GM23248 (cell line): ENCODE data around the gene ENTHD1. TPM values are rescaled to one million over a fixed set of nuclear protein-coding genes. Genes with fewer than 3 reads are reported as not detected.

Experiments used
- DNase-seq: peaks from one replicate; pipeline ENCODE4 v3.0.0-alpha.2; 2015
- H2AFZ ChIP-seq: fragments of 200-600 bp; sonication (generic); 2 replicates; pipeline ENCODE4 v1.6.1; 2016; ENCODE audit warnings: antibody characterized with exemption
- H3F3A ChIP-seq: fragments of 200-600 bp; sonication (generic); 2 replicates; pipeline ENCODE4 v1.6.1; 2016; ENCODE audit warnings: mild to moderate bottlenecking, antibody characterized with exemption, mixed run types; ENCODE audit not compliant: insufficient read depth
- H3K27ac ChIP-seq: fragments of 200-600 bp; sonication (generic); 2 replicates; pipeline ENCODE4 v1.5.1; 2016; ENCODE audit warnings: mild to moderate bottlenecking
- H3K27me3 ChIP-seq: fragments of 200-600 bp; sonication (generic); replicated peaks from 2 replicates; pipeline ENCODE4 v1.6.1; 2016; ENCODE audit warnings: mild to moderate bottlenecking; ENCODE audit not compliant: insufficient read depth
- H3K36me3 ChIP-seq: fragments of 200-600 bp; sonication (generic); 2 replicates; pipeline ENCODE4 v1.6.1; 2016; ENCODE audit warnings: low read depth, mild to moderate bottlenecking
- H3K4me1 ChIP-seq: fragments of 200-600 bp; sonication (generic); 2 replicates; pipeline ENCODE4 v1.6.1; 2016; ENCODE audit warnings: mild to moderate bottlenecking; ENCODE audit not compliant: insufficient read depth
- H3K4me2 ChIP-seq: fragments of 200-600 bp; sonication (generic); one replicate; pipeline ENCODE4 v1.6.1; 2016; ENCODE audit warnings: mild to moderate bottlenecking; ENCODE audit not compliant: unreplicated experiment
- H3K4me3 ChIP-seq: fragments of 200-600 bp; sonication (generic); 2 replicates; pipeline ENCODE4 v1.5.1; 2016; ENCODE audit warnings: mild to moderate bottlenecking
- H3K79me2 ChIP-seq: fragments of 200-600 bp; sonication (generic); 2 replicates; pipeline ENCODE4 v1.6.1; 2016; ENCODE audit warnings: mild to moderate bottlenecking; ENCODE audit not compliant: insufficient read depth
- H3K9ac ChIP-seq: fragments of 200-600 bp; sonication (generic); 2 replicates; pipeline ENCODE4 v1.6.1; 2016; ENCODE audit warnings: mild to moderate bottlenecking
- H3K9me2 ChIP-seq: fragments of 200-600 bp; sonication (generic); 2 replicates; pipeline ENCODE4 v1.6.1; 2016; ENCODE audit warnings: mixed run types, mild to moderate bottlenecking, moderate library complexity; ENCODE audit not compliant: insufficient read depth
- H3K9me3 ChIP-seq: fragments of 200-600 bp; sonication (generic); one replicate; pipeline ENCODE4 v1.6.1; 2017; ENCODE audit warnings: low read depth
- H4K20me1 ChIP-seq: fragments of 200-600 bp; sonication (generic); 2 replicates; pipeline ENCODE4 v1.6.0; 2016; ENCODE audit not compliant: insufficient read depth
- EZH2 ChIP-seq: fragments of 200-600 bp; sonication (generic); IDR thresholded peaks from 2 replicates; pipeline ENCODE4 v1.6.1; 2018; ENCODE audit warnings: antibody characterized with exemption, mild to moderate bottlenecking; ENCODE audit not compliant: insufficient read depth, poor library complexity, severe bottlenecking
- EZH2phosphoT487 ChIP-seq: fragments of 200-600 bp; sonication (generic); IDR thresholded peaks from 2 replicates; pipeline ENCODE4 v1.6.1; 2018; ENCODE audit warnings: antibody characterized with exemption, moderate library complexity, mild to moderate bottlenecking, low read depth; ENCODE audit not compliant: insufficient read depth
- WGBS, 2 experiments: methylation state at CpG; one replicate each; pipeline ENCODE4 v1.1.6; 2015 to 2017; ENCODE audit warnings: low lambda C conversion rate in 2 of 2, low coverage in 1 of 2; ENCODE audit errors: missing lambda C conversion rate in 2 of 2; 5-methylcytosine and 5-hydroxymethylcytosine counted together
- in situ Hi-C: fragments of 300-500 bp; cut with MboI; formaldehyde crosslinking; loops from 2 replicates; pipeline ENCODE4 v1.15.0; 2020
- polyA plus RNA-seq: library from polyadenylated mRNA; unstranded; fragments of >200 nt; fragmentation: Nextera tagmentation; extraction: Ambion mirVana; gene quantifications from 2 replicates; pipeline ENCODE4 v1.2.1, GENCODE V29; 2016
- total RNA-seq: library from RNA; depleted of rRNA; stranded (reverse); fragments of >200 nt; shearing (Covaris generic); gene quantifications from 2 replicates; pipeline ENCODE4 v1.2.3, GENCODE V29; 2014

The ENTHD1 gene
- total and polyA plus RNA-seq, 2 experiments from 2014 or later: not detected

DNA sequence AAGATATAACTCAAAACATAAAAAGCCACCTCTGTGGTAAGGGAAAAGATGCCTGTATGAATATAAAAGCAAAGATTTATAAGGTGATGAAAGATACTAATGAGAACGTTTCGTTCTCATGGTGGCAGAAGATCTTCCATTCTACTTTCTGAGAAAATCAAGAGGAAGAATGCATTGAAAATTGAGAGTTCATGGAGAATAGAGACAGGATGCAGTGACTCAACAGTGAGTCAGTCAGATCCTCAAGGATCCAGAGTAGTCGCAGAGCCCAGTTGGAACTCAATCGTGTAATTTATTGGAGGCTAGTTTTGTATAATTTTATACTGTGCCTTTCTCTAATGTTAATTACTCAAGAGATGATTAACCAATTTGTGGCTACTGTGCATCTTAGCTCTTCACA, 73.3 kb downstream of the ENTHD1 start:
- peak; percentile 84 for DNase-seq
- Histone ChIP-seq H3K36me3 (no peaks in the 10 kb centered on the region), H3K4me3 (no peak overlapping the region), H4K20me1 (no peaks in the 10 kb centered on the region), H3K79me2 (no peaks in the 10 kb centered on the region), H3K27me3 (no peaks in the 10 kb centered on the region), H3K4me2 (peak overlapping the region; percentile 1), H3K9ac (no peak overlapping the region), H3K9me3 (no peaks in the 10 kb centered on the region), H2AFZ (no peak overlapping the region), H3F3A (peaks cover 22% of the 10 kb centered on the region; the same call in 1 of the 2 replicates), H3K27ac (no peak overlapping the region), H3K9me2 (no peaks in the 10 kb centered on the region), H3K4me1 (peaks cover 22% of the 10 kb centered on the region)
- TF ChIP-seq EZH2 (no peak), EZH2phosphoT487 (no peak)
- in situ Hi-C loops: no loop called here
- 3 to 4% methylated on average over 4 of the region's 4 CpGs for WGBS, 2 experiments

DNA sequence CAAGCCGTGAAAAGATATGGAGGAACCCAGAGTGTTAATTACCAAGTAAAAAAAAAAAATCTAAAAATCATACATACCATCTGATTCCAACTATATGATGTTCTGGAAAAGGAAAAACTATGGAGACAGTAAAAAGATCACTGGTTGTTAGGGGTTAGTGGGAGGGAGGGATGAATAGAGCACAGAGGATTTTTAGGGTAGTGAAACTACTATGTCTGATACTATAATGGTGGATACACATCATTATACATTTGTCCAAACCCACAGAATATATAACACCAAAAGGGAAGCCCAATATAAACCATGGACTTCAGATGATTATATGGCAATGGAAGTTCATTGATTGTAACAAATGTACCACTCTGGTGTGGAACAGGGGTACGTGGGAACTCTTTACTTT, 74.1 kb downstream of the ENTHD1 start:
- Histone ChIP-seq H3K27ac (no peak overlapping the region), H3K27me3 (no peaks in the 10 kb centered on the region), H2AFZ (no peak overlapping the region), H3K36me3 (no peaks in the 10 kb centered on the region), H3K79me2 (no peaks in the 10 kb centered on the region), H3K4me3 (no peak overlapping the region), H3K9me3 (no peaks in the 10 kb centered on the region), H3K9ac (no peak overlapping the region), H3F3A (peaks cover 22% of the 10 kb centered on the region; the same call in 1 of the 2 replicates), H3K4me1 (peaks cover 22% of the 10 kb centered on the region), H3K9me2 (no peaks in the 10 kb centered on the region), H4K20me1 (no peaks in the 10 kb centered on the region), H3K4me2 (no peak overlapping the region)
- in situ Hi-C loops: no loop called here
- 48 to 70% methylated on average over 2 of the region's 2 CpGs for WGBS, 2 experiments
- TF ChIP-seq EZH2 (no peak), EZH2phosphoT487 (no peak)
- no peak for DNase-seq

DNA sequence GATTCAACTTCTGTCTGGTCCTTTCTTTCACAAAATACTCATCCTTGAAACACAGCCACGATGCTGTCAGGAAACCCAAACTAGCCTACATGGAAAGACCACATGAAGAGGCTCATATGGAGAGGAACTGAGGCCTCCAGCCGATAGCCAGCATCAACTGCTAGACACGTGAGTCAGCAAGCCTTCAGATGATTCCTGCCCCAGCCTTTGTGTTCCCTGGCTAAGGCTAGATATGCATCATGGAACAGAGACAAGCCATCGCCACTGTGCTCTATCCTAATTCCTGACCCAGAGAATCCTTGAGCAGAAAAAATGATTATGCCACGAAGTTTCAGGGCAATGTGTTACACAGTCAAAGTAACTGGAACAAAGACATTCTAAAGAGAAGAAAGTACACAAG, 75.5 kb downstream of the ENTHD1 start:
- in situ Hi-C loops: no loop called here
- H3K27me3 ChIP-seq: peaks cover 5% of the 10 kb centered on the region; the same call in 1 of the 2 replicates
- peaks cover 22% of the 10 kb centered on the region; the same call in 1 of the 2 replicates for H3F3A ChIP-seq
- no peak overlapping the region for H3K4me2 ChIP-seq
- H3K27ac ChIP-seq: no peak overlapping the region
- no peaks in the 10 kb centered on the region for H3K79me2 ChIP-seq
- no peaks in the 10 kb centered on the region for H3K9me2 ChIP-seq
- H3K4me3 ChIP-seq: no peak overlapping the region
- H3K9me3 ChIP-seq: no peaks in the 10 kb centered on the region
- 2% methylated on average over 5 of the region's 5 CpGs for WGBS, 2 experiments
- no peaks in the 10 kb centered on the region for H3K36me3 ChIP-seq
- H3K9ac ChIP-seq: no peak overlapping the region
- no peaks in the 10 kb centered on the region for H4K20me1 ChIP-seq
- H2AFZ ChIP-seq: no peak overlapping the region
- no peak for TF ChIP-seq EZH2
- no peak for TF ChIP-seq EZH2phosphoT487
- DNase-seq: peak; percentile 68
- H3K4me1 ChIP-seq: peaks cover 22% of the 10 kb centered on the region

DNA sequence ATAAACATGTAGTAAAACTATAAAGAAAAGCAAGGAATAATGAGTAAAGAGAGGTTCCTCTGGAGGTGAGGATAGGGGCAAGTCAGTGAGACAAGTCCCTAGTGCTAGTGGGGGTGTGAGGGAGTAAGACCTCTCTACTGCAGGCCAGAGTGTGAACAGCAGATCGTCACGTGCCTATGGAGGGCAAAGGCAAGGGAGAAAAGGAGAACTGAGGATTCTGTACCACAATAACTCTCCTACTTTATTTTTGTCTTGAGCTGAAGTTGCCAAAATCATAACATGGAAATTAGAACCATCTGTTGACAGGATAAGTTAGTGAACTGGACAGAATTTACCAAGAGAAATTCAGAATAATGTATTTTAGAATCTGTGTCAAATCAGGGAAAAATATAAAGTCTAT, 77.6 kb downstream of the ENTHD1 start:
- peaks cover 6% of the 10 kb centered on the region; the same call in 1 of the 2 replicates for H3K27me3 ChIP-seq
- no peaks in the 10 kb centered on the region for H3K36me3 ChIP-seq
- H3K9me2 ChIP-seq: no peaks in the 10 kb centered on the region
- in situ Hi-C loops: no loop called here
- no peak overlapping the region for H3K9ac ChIP-seq
- no peak overlapping the region for H3K27ac ChIP-seq
- no peak overlapping the region for H3K4me3 ChIP-seq
- no peaks in the 10 kb centered on the region for H3K9me3 ChIP-seq
- peaks cover 22% of the 10 kb centered on the region for H3K4me1 ChIP-seq
- TF ChIP-seq EZH2: no peak
- no peak for TF ChIP-seq EZH2phosphoT487
- H2AFZ ChIP-seq: no peak overlapping the region
- whole genome bisulfite sequencing, 2 experiments: 10 to 14% methylated on average over 2 of the region's 2 CpGs
- H3K4me2 ChIP-seq: no peak overlapping the region
- H3F3A ChIP-seq: peaks cover 22% of the 10 kb centered on the region; the same call in 1 of the 2 replicates
- no peak for DNase-seq
- no peaks in the 10 kb centered on the region for H4K20me1 ChIP-seq
- H3K79me2 ChIP-seq: no peaks in the 10 kb centered on the region

DNA sequence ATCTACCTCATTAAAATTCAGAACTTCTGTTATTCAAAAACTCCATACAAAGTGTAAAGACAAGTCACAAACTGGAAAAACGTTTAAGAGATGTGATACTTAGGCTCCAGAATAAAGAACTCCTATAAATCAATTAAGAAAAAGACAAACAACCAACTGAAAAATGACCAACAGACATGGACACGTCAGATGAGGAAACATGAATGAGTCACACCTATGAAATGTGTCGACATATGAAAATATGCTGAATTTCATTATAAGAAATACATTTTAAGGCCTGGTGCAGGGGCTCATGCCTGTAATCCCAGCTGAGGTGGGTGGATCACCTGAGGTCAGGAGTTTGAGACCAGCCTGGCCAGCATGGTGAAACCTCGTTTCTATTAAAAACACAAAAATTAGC, 78.7 kb downstream of the ENTHD1 start:
- H3K36me3 ChIP-seq: no peaks in the 10 kb centered on the region
- peaks cover 11% of the 10 kb centered on the region for H3K4me1 ChIP-seq
- peak; percentile 16 for DNase-seq
- H3K27ac ChIP-seq: no peak overlapping the region
- no peak overlapping the region for H3K4me2 ChIP-seq
- H3K9me3 ChIP-seq: no peaks in the 10 kb centered on the region
- WGBS, 2 experiments: 33% methylated on average over 4 of the region's 4 CpGs
- peaks cover 15% of the 10 kb centered on the region; the same call in 1 of the 2 replicates for H3F3A ChIP-seq
- H3K9me2 ChIP-seq: no peaks in the 10 kb centered on the region
- no peaks in the 10 kb centered on the region for H4K20me1 ChIP-seq
- in situ Hi-C loops: no loop called here
- TF ChIP-seq EZH2phosphoT487: no peak
- TF ChIP-seq EZH2: no peak
- no peaks in the 10 kb centered on the region for H3K79me2 ChIP-seq
- H3K27me3 ChIP-seq: peaks cover 16% of the 10 kb centered on the region
- H2AFZ ChIP-seq: no peak overlapping the region
- H3K4me3 ChIP-seq: no peak overlapping the region
- H3K9ac ChIP-seq: no peak overlapping the region
